Ascending aorta (tissue), 2 donors: ENCODE measurements around the gene WEE1. TPM values are rescaled to one million over a fixed set of nuclear protein-coding genes. Genes with fewer than 3 reads are reported as not detected.
"Not testable (repeated sequence)": the region's sequence is repeated elsewhere in the genome, so short reads cannot be mapped to it uniquely, and the experiment has no call there.

Experiments
- DNase-seq, 2 donors: peaks; one replicate each; pipeline ENCODE4 v3.0.0-alpha.2; 2019; ENCODE audit warnings: low spot score in 2 of 2
- H3K27ac ChIP-seq, 2 donors: fragments of 200-600 bp; sonication (generic); one replicate each; pipeline ENCODE4 v1.5.1; 2016 to 2017; ENCODE audit warnings: mild to moderate bottlenecking in 1 of 2
- H3K27me3 ChIP-seq: fragments of 200-600 bp; sonication (generic); one replicate; pipeline ENCODE4 v1.5.1; 2017
- H3K36me3 ChIP-seq, 2 donors: fragments of 200-600 bp; sonication (generic); one replicate each; pipeline ENCODE4 v1.5.1; 2016
- H3K4me1 ChIP-seq, 2 donors: fragments of 200-600 bp; sonication (generic); one replicate each; pipeline ENCODE4 v1.5.1; 2016 to 2017; ENCODE audit warnings: mild to moderate bottlenecking in 1 of 2
- H3K4me3 ChIP-seq, 2 donors: fragments of 200-600 bp; sonication (generic); one replicate each; pipeline ENCODE4 v1.5.1; 2016 to 2017; ENCODE audit warnings: mild to moderate bottlenecking in 1 of 2
- H3K9me3 ChIP-seq, 2 donors: fragments of 200-600 bp; sonication (generic); one replicate each; pipeline ENCODE4 v1.5.1; 2016
- intact Hi-C: fragments of 100-400 bp; cut with DNase I; formaldehyde crosslinking; loops from one replicate; pipeline ENCODE4 v1.15.1; 2023
- total RNA-seq: library from RNA; depleted of rRNA; stranded (reverse); fragments of >200 nt; gene quantifications from one replicate; pipeline ENCODE4 v1.1.0, GENCODE V29; 2016
- TF ChIP-seq, protein P1 (sequence below), 3 experiments: fragments of 200-600 bp in 2 of 3; fragments of 450-650 bp in 1 of 3; sonication (generic) in 2 of 3; IDR thresholded peaks; one replicate each; pipeline ENCODE4 v1.5.1; 2016 to 2019; ENCODE audit warnings: antibody characterized with exemption in 3 of 3, mild to moderate bottlenecking in 1 of 3, moderate library complexity in 1 of 3

The WEE1 gene
- total RNA-seq, 1 donor from 2014 or later = 20.8 TPM

DNA sequence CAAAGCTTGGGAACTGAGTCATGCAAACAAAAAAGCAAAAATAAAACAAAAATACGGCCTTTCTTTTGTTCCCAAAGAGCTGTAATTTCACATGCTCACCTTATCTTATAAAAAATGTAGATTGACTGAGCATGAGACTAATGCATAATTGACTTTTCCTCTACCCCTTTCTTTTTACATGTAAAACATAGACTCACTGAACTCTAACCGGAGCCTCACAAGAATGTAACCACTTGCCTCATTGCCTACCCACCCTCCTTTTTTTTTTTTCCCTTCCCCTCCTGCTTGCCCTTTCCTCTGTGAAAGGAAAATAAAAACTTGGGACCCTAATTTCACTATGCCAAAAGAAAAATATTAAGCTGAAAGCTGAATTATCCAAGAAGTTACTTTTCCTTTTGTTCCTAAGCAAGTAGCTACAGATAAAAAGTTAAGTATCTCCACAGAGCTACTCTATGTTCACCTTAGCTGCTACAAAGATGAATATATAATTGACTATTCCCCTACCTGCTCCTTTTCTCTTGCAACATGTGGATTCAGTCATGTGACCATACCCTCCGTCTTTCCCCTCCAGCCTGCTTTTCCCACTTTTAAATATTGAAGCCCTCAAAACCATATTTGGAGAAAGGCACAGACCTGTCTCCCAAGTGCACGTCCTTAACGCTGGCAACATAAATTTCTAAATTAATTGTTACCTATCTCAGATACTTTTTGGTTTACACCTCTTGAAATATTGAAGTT is 39.6 kb upstream of the WEE1 start:
- Histone ChIP-seq H3K4me3 (peak overlapping the region in 1 of 2 donors; percentile 6), H3K36me3 (no peaks in the 10 kb centered on the region), H3K27ac (peak overlapping the region; percentile 50 to 65), H3K27me3 (no peaks in the 10 kb centered on the region), H3K4me1 (peaks cover 7 to 31% of the 10 kb centered on the region in 2 donors), H3K9me3 (no peaks in the 10 kb centered on the region)
- DNase-seq = no peak
- intact Hi-C loops = loop anchor here (2.0 to 5.0 kb wide), 3 partner anchors 31 to 213 kb away; no protein-coding TSS in a partner anchor
- TF ChIP-seq, protein P1, sequence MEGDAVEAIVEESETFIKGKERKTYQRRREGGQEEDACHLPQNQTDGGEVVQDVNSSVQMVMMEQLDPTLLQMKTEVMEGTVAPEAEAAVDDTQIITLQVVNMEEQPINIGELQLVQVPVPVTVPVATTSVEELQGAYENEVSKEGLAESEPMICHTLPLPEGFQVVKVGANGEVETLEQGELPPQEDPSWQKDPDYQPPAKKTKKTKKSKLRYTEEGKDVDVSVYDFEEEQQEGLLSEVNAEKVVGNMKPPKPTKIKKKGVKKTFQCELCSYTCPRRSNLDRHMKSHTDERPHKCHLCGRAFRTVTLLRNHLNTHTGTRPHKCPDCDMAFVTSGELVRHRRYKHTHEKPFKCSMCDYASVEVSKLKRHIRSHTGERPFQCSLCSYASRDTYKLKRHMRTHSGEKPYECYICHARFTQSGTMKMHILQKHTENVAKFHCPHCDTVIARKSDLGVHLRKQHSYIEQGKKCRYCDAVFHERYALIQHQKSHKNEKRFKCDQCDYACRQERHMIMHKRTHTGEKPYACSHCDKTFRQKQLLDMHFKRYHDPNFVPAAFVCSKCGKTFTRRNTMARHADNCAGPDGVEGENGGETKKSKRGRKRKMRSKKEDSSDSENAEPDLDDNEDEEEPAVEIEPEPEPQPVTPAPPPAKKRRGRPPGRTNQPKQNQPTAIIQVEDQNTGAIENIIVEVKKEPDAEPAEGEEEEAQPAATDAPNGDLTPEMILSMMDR (IDR thresholded peaks at IDR 0.05) = no peak

DNA sequence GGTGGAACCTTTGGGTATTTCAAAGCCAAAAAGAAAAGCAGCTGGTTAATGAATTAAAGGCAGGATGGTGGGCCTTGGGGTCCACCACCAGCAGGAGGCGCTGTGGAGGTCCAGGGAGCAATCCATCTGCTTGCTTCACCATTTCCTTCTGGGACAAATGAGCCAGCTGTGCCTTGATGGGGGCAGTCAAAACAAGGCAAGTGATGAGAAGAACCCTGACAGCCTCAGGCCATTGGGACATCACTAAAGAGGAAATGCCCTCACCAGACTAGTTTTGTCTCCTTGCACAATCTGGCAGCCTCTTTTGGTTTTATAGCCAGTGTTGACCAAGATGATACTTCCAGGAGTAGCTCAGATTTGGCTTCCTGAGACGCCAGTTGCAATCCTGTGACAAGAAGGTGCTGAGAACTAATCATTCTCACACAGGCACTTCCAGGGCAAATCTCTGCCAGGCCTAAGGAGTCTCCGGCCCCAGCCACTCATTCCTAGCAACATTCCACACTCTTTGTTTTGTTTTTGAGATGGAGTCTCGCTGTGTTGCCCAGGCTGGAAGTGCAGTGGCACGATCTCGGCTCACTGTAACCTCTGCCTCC is 38.2 kb upstream of the WEE1 start:
- intact Hi-C loops = loop anchor here (2.0 kb wide), 1 partner anchor 30 kb away; no protein-coding TSS in a partner anchor
- Histone ChIP-seq H3K36me3 (no peaks in the 10 kb centered on the region), H3K4me3 (no peak overlapping the region), H3K27ac (peak overlapping the region; percentile 50 to 65), H3K9me3 (no peaks in the 10 kb centered on the region), H3K4me1 (peaks cover 0 to 22% of the 10 kb centered on the region in 2 donors), H3K27me3 (no peaks in the 10 kb centered on the region)
- DNase-seq = peak; percentile 19 to 89
- TF ChIP-seq, protein P1 (IDR thresholded peaks at IDR 0.05) = peak; percentile 55 to 64 (median 57)

DNA sequence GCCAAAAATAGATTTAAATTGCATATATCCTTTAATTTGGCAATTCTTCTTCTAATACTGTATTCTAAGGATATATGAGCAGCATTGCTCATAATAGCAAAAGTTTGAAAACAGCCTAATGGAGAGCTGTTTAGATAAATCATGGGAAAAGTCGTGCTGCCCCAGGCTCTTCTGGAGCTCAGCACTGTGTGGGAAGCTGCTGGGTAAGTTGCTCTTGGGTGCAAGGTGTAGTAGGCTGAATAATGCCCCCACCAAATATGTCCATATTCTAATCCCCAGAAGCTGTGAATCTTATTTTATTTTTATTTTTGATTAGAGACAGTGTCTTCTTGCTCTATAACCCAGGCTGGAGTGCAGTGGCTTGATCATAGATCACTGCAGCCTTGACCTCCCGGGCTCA is 34.9 kb upstream of the WEE1 start:
- H3K27ac ChIP-seq = no peak overlapping the region
- intact Hi-C loops = no loop called here
- H3K4me1 ChIP-seq = peaks cover 0 to 13% of the 10 kb centered on the region in 2 donors
- no peaks in the 10 kb centered on the region for H3K36me3 ChIP-seq
- H3K9me3 ChIP-seq = no peaks in the 10 kb centered on the region
- TF ChIP-seq, protein P1 (IDR thresholded peaks at IDR 0.05) = no peak
- H3K4me3 ChIP-seq = no peak overlapping the region
- no peaks in the 10 kb centered on the region for H3K27me3 ChIP-seq
- DNase-seq = no peak

DNA sequence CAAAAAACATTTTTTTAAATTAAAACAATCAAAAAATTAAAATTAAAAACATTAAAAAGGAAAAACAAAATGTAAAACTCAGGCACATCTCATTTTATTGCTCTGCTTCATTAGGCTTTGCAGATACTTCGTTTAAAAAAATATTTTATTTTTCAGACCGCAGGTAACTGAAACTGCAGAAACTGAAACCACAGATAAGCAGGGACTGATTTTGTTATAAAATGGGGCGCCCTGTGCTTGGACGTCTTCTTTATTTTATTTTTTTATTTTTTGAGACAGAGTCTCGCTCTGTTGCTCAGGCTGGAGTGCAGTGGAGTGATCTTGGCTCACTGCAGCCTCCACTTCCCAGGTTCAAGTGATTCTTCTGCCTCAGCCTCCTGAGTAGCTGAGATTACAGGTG is 24.3 kb upstream of the WEE1 start:
- H3K4me1 ChIP-seq, H3K4me3 ChIP-seq, H3K27ac ChIP-seq, H3K9me3 ChIP-seq, intact Hi-C loops, H3K27me3 ChIP-seq, DNase-seq, H3K36me3 ChIP-seq: not testable (repeated sequence)

DNA sequence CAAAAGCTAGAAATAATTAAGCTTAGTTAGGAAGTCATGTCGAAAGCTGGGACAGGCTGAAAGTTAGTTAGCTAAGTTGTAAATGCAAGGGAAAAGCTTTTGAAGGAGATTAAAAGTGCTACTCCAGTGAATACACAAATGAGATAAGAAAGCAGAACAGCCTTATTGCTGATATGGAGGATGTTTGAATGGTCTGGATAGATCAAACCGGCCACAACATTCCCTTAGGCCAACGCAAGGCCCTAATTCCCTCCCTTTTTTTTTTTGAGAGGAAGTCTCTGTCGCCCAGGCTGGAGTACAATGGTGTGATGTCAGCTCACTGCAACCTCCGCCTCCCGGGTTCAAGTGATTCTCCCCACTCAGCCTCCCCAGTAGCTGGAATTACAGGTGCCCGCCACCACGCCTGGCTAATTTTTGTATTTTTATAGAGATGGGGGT is 23.3 kb upstream of the WEE1 start:
- Histone ChIP-seq H3K27ac (no peak overlapping the region), H3K4me1 (no peaks in the 10 kb centered on the region), H3K27me3 (no peaks in the 10 kb centered on the region), H3K36me3 (no peaks in the 10 kb centered on the region), H3K4me3 (no peak overlapping the region), H3K9me3 (no peaks in the 10 kb centered on the region)
- TF ChIP-seq, protein P1 (IDR thresholded peaks at IDR 0.05) = no peak
- no peak for DNase-seq
- intact Hi-C loops = no loop called here

DNA sequence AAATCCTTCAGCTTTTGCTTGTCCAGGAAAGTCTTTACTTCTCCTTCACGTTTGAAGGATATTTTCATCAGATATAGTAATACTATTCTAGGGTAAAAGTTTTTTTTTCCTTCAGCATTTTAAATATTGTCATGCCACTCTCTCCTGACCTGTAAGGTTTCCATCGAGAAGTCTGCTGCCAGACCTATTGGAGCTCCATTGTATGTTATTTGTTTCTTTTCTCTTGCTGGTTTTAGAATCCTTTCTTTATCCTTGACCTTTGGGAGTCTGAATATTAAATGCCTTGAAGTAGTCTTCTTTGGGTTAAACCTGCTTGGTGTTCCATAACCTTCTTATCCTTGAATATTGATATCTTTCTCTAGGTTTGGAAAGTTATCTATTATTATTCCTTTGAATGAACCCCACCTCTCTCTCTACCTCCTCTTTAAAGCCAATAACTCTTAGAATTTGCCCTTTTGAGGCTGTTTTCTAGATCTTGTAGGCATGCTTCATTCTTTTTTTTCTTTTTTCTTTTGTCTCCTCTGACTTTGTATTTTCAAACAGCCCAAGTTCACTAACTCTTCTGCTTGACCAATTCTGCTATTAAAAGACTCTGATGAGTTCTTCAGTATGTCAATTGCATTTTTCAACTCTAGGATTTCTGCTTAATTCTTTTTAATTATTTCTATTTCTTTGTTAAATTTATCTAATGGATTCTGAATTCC is 12.0 kb upstream of the WEE1 start:
- Histone ChIP-seq H3K27me3 (no peaks in the 10 kb centered on the region), H3K4me3 (no peak overlapping the region), H3K27ac (no peak overlapping the region), H3K4me1 (peaks cover 7 to 9% of the 10 kb centered on the region in 2 donors), H3K36me3 (no peaks in the 10 kb centered on the region), H3K9me3 (peaks cover 0 to 14% of the 10 kb centered on the region in 2 donors)
- DNase-seq = no peak
- intact Hi-C loops = no loop called here
- TF ChIP-seq, protein P1 (IDR thresholded peaks at IDR 0.05) = no peak
